ENCODE measurements around the gene YES1. TPM values are rescaled to one million over a fixed set of nuclear protein-coding genes. Genes with fewer than 3 reads are reported as not detected.

YES1 gene
- total and polyA plus RNA-seq, 4 donors, result 12.5 to 57.6 (median 21.9) TPM

DNA sequence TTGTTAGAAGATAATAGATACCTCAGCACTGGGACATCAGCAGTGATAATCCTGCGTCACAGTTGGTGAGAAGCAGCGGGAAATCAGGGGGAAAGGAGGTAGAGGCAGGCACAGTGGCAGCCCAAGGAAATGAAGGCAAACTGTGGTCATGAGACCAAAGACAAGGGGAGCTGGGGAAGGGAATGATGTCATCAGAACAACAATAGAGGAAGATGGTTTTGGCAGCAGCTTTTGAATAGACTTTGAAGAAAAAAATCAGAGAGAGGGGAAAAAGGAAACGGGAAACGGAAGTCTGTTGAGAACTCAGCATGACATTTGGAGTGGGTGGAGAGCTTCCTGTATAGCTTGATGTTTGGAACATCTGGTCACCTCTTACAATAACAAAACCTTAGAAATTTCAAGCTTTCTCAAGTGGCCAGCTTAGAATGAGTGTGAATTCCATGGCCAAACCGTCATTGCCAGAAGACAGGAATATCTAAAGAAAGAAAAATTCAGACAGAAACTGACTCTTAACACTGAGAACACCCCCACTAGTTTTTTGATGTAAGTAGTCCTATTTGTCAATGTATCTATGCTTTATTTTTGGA, 18.4 kb upstream of the YES1 start:
- Histone ChIP-seq H3K27ac (ENCODE audit: low read depth in 1 of 2, low read length in 2 of 2) (peak overlapping the region in 1 of 2 donors; percentile 42), H3K4me3 (ENCODE audit: low read depth in 1 of 3, low read length in 3 of 3) (no peak overlapping the region), H3K9me3 (ENCODE audit: control insufficient read depth in 4 of 4, low read length in 3 of 4) (no peaks in the 10 kb centered on the region), H3K4me1 (ENCODE audit: control insufficient read depth in 4 of 4, insufficient read depth in 4 of 4, low read length in 3 of 4) (peaks cover 0 to 20% (median 16%) of the 10 kb centered on the region in 4 donors), H3K9ac (ENCODE audit: low read depth in 1 of 2, low read length in 2 of 2) (peak overlapping the region in 1 of 2 donors; percentile 39), H3K36me3 (ENCODE audit: control insufficient read depth in 4 of 4, insufficient read depth in 3 of 4, low read depth in 1 of 4, low read length in 3 of 4) (no peaks in the 10 kb centered on the region), H3K27me3 (ENCODE audit: control insufficient read depth in 4 of 4, insufficient read depth in 4 of 4, low read length in 3 of 4) (no peaks in the 10 kb centered on the region)
- no peak for DNase-seq (ENCODE audit: low spot score)
- 56% methylated on average over 5 of the region's 5 CpGs for WGBS
- TF ChIP-seq GABPA (IDR thresholded peaks at IDR 0.05 in 1 of 2, conservative IDR thresholded peaks at IDR 0.05 in 1 of 2) (no peak), SP1 (IDR thresholded peaks at IDR 0.05) (peak; percentile 25), RAD21 (IDR thresholded peaks at IDR 0.05) (no peak), HNF4G (IDR thresholded peaks at IDR 0.05) (no peak), HNF4A (conservative IDR thresholded peaks at IDR 0.05) (no peak), NR2F2 (IDR thresholded peaks at IDR 0.05) (peak; percentile 82), TAF1 (conservative IDR thresholded peaks at IDR 0.05) (no peak), JUND (IDR thresholded peaks at IDR 0.05) (peak; percentile 6 to 26), EGR1 (IDR thresholded peaks at IDR 0.05; ENCODE audit: low read depth in 2 of 2) (no peak), YY1 (IDR thresholded peaks at IDR 0.05) (no peak), FOXA1 (IDR thresholded peaks at IDR 0.05) (no peak), RXRA (IDR thresholded peaks at IDR 0.05) (no peak)
- TF ChIP-seq, protein P1, sequence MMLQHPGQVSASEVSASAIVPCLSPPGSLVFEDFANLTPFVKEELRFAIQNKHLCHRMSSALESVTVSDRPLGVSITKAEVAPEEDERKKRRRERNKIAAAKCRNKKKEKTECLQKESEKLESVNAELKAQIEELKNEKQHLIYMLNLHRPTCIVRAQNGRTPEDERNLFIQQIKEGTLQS (IDR thresholded peaks at IDR 0.05), result no peak
- TF ChIP-seq, protein P2, sequence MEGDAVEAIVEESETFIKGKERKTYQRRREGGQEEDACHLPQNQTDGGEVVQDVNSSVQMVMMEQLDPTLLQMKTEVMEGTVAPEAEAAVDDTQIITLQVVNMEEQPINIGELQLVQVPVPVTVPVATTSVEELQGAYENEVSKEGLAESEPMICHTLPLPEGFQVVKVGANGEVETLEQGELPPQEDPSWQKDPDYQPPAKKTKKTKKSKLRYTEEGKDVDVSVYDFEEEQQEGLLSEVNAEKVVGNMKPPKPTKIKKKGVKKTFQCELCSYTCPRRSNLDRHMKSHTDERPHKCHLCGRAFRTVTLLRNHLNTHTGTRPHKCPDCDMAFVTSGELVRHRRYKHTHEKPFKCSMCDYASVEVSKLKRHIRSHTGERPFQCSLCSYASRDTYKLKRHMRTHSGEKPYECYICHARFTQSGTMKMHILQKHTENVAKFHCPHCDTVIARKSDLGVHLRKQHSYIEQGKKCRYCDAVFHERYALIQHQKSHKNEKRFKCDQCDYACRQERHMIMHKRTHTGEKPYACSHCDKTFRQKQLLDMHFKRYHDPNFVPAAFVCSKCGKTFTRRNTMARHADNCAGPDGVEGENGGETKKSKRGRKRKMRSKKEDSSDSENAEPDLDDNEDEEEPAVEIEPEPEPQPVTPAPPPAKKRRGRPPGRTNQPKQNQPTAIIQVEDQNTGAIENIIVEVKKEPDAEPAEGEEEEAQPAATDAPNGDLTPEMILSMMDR (IDR thresholded peaks at IDR 0.05; ENCODE audit: low read depth, low read length, missing input control), result no peak
- TF ChIP-seq, protein P3, sequence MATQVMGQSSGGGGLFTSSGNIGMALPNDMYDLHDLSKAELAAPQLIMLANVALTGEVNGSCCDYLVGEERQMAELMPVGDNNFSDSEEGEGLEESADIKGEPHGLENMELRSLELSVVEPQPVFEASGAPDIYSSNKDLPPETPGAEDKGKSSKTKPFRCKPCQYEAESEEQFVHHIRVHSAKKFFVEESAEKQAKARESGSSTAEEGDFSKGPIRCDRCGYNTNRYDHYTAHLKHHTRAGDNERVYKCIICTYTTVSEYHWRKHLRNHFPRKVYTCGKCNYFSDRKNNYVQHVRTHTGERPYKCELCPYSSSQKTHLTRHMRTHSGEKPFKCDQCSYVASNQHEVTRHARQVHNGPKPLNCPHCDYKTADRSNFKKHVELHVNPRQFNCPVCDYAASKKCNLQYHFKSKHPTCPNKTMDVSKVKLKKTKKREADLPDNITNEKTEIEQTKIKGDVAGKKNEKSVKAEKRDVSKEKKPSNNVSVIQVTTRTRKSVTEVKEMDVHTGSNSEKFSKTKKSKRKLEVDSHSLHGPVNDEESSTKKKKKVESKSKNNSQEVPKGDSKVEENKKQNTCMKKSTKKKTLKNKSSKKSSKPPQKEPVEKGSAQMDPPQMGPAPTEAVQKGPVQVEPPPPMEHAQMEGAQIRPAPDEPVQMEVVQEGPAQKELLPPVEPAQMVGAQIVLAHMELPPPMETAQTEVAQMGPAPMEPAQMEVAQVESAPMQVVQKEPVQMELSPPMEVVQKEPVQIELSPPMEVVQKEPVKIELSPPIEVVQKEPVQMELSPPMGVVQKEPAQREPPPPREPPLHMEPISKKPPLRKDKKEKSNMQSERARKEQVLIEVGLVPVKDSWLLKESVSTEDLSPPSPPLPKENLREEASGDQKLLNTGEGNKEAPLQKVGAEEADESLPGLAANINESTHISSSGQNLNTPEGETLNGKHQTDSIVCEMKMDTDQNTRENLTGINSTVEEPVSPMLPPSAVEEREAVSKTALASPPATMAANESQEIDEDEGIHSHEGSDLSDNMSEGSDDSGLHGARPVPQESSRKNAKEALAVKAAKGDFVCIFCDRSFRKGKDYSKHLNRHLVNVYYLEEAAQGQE (IDR thresholded peaks at IDR 0.05), result no peak
- TF ChIP-seq, protein P4, sequence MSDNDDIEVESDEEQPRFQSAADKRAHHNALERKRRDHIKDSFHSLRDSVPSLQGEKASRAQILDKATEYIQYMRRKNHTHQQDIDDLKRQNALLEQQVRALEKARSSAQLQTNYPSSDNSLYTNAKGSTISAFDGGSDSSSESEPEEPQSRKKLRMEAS (IDR thresholded peaks at IDR 0.05), result peak; percentile 37

DNA sequence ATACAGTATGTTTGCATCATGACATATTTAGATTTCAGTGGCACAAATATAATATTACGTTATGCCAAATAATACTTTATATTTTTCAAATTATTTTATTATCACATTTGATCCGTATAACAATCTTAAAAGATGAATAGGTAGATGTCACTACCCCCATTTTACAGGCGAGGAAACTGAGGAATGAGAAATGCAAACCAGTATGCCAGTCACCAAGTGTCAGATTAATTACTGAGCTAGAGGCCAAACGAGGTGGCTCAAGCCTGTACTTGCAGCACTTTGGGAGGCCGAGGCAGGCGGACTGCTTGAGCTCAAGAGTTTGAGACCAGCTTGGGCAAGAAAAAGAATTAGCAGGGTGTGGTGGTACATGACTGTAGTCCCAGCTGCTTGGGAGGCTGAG, 17.4 kb upstream of the YES1 start:
- 93% methylated on average over 6 of the region's 6 CpGs for WGBS
- H3K27ac ChIP-seq (ENCODE audit: low read depth in 1 of 2, low read length in 2 of 2), result no peak overlapping the region
- H3K36me3 ChIP-seq (ENCODE audit: control insufficient read depth in 4 of 4, insufficient read depth in 3 of 4, low read depth in 1 of 4, low read length in 3 of 4), result no peaks in the 10 kb centered on the region
- TF ChIP-seq YY1 (IDR thresholded peaks at IDR 0.05), result no peak
- TF ChIP-seq, protein P1 (IDR thresholded peaks at IDR 0.05), result no peak
- no peak for TF ChIP-seq NR2F2 (IDR thresholded peaks at IDR 0.05)
- TF ChIP-seq, protein P5, sequence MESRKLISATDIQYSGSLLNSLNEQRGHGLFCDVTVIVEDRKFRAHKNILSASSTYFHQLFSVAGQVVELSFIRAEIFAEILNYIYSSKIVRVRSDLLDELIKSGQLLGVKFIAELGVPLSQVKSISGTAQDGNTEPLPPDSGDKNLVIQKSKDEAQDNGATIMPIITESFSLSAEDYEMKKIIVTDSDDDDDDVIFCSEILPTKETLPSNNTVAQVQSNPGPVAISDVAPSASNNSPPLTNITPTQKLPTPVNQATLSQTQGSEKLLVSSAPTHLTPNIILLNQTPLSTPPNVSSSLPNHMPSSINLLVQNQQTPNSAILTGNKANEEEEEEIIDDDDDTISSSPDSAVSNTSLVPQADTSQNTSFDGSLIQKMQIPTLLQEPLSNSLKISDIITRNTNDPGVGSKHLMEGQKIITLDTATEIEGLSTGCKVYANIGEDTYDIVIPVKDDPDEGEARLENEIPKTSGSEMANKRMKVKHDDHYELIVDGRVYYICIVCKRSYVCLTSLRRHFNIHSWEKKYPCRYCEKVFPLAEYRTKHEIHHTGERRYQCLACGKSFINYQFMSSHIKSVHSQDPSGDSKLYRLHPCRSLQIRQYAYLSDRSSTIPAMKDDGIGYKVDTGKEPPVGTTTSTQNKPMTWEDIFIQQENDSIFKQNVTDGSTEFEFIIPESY (IDR thresholded peaks at IDR 0.05), result no peak
- no peak for TF ChIP-seq HNF4A (conservative IDR thresholded peaks at IDR 0.05)
- TF ChIP-seq, protein P3 (IDR thresholded peaks at IDR 0.05), result no peak
- TF ChIP-seq RAD21 (IDR thresholded peaks at IDR 0.05), result no peak
- TF ChIP-seq FOXA1 (IDR thresholded peaks at IDR 0.05), result no peak

More for the DNA sequence above, 17.4 kb upstream of the YES1 start:
- Histone ChIP-seq H3K4me3 (ENCODE audit: low read depth in 1 of 3, low read length in 3 of 3) (no peak overlapping the region), H3K9me3 (ENCODE audit: control insufficient read depth in 4 of 4, low read length in 3 of 4) (no peaks in the 10 kb centered on the region), H3K27me3 (ENCODE audit: control insufficient read depth in 4 of 4, insufficient read depth in 4 of 4, low read length in 3 of 4) (no peaks in the 10 kb centered on the region), H3K4me1 (ENCODE audit: control insufficient read depth in 4 of 4, insufficient read depth in 4 of 4, low read length in 3 of 4) (peaks cover 0 to 20% (median 20%) of the 10 kb centered on the region in 4 donors), H3K9ac (ENCODE audit: low read depth in 1 of 2, low read length in 2 of 2) (no peak overlapping the region)
- no peak for DNase-seq (ENCODE audit: low spot score)

Measured in liver (tissue), 9 donors.